ENCODE results near the gene NFATC2. TPM values are rescaled to one million over a fixed set of nuclear protein-coding genes. Genes with fewer than 3 reads are reported as not detected.

The NFATC2 gene
- total and polyA plus RNA-seq, 2 of the 8 experiments (the other 6 are each of a cell fraction or from before 2014, with no cell fraction given) = 0.27 to 0.91 TPM

DNA sequence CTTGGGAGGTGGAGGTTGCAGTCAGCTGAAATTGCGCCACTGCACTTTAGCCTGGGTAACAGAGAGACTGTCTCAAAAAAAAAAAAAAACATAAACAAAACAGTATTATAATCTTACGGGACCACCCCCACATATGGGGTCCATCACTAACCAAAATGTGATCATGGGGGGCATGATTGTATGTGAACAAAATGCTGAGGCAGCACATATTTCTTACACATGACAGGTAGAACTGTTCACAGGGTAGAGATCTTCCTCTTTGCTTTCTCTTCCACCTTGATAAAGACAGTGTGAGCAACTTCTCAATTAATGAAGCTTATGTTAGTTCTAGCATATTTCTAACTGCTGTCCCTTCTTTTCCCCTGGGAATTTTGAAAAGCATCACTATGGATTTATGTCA lies 24.7 kb downstream of the NFATC2 start:
- DNase-seq (ENCODE audit: low read depth in 1 of 2, low spot score in 2 of 2) (no peak), FAIRE-seq (no peak)
- Histone ChIP-seq H3K79me2 (ENCODE audit: control insufficient read depth in 1 of 2, insufficient read depth in 2 of 2, low read length in 2 of 2) (no peaks in the 10 kb centered on the region), H2BK15ac (ENCODE audit: low read length) (no peak overlapping the region), H3K27me3 (replicated peaks in 1 of 4; ENCODE audit: control insufficient read depth in 3 of 4, extremely low read depth in 1 of 4, insufficient read depth in 3 of 4, low read length in 3 of 4) (no peaks in the 10 kb centered on the region), H3K23ac (ENCODE audit: insufficient read length) (no peak overlapping the region), H3K23me2 (ENCODE audit: low read depth, low read length) (no peaks in the 10 kb centered on the region), H2AK5ac (ENCODE audit: low read depth, low read length) (no peak overlapping the region), H2BK12ac (ENCODE audit: low read depth, low read length) (no peak overlapping the region), H3K56ac (replicated peaks; ENCODE audit: insufficient read length, low read depth, low read length) (no peak overlapping the region), H4K20me1 (replicated peaks in 1 of 2; ENCODE audit: control insufficient read depth in 1 of 2, insufficient read depth in 2 of 2, low read length in 2 of 2) (no peaks in the 10 kb centered on the region), H2BK120ac (replicated peaks; ENCODE audit: low read depth, low read length) (no peak overlapping the region), H2BK20ac (ENCODE audit: low read length) (no peak overlapping the region), H3K4me3 (ENCODE audit: extremely low read depth in 1 of 4, insufficient read depth in 2 of 4, low read depth in 3 of 4, low read length in 4 of 4) (no peak overlapping the region), H3K4me1 (replicated peaks in 1 of 4; ENCODE audit: control insufficient read depth in 3 of 4, insufficient read depth in 4 of 4, low read length in 3 of 4) (no peaks in the 10 kb centered on the region), H3K14ac (ENCODE audit: insufficient read length) (no peak overlapping the region), H3K9ac (replicated peaks in 1 of 4; ENCODE audit: extremely low read depth in 1 of 4, low read depth in 3 of 4, low read length in 3 of 4) (peak overlapping the region in 1 of 4 experiments; percentile 28; a peak in 1 of 7 replicates), H3K4me2 (ENCODE audit: insufficient read depth in 1 of 2, low read depth in 2 of 2, low read length in 2 of 2) (no peak overlapping the region), H3K4ac (replicated peaks; ENCODE audit: insufficient read length, low read depth, low read length) (no peak overlapping the region), H3K36me3 (ENCODE audit: control insufficient read depth in 2 of 4, insufficient read depth in 4 of 4, low read length in 3 of 4) (no peaks in the 10 kb centered on the region), H3K9me3 (ENCODE audit: insufficient read depth in 2 of 2, low read depth in 1 of 2, low read length in 1 of 2) (no peaks in the 10 kb centered on the region), H4K8ac (ENCODE audit: extremely low read depth, insufficient read depth, low read length) (no peak overlapping the region), H3K27ac (ENCODE audit: low read depth, low read length) (no peak overlapping the region), H3K79me1 (ENCODE audit: low read depth, low read length) (no peaks in the 10 kb centered on the region), H4K91ac (replicated peaks; ENCODE audit: insufficient read length, low read length) (no peak overlapping the region), H3K18ac (ENCODE audit: extremely low read depth, low read length) (no peak overlapping the region), H2AFZ (ENCODE audit: low read length) (no peak overlapping the region), H4K5ac (ENCODE audit: insufficient read length, low read depth, low read length) (no peak overlapping the region), H2BK5ac (ENCODE audit: low read depth, low read length) (no peak overlapping the region)
- 96% methylated on average over 2 of the region's 2 CpGs; no CpG with 5 or more reads in 1 of the 2 experiments for WGBS, 2 experiments (ENCODE audit: extremely low coverage in 1 of 2, insufficient coverage in 1 of 2, insufficient read length in 1 of 2, insufficient replicate concordance in 2 of 2, low coverage in 1 of 2, low lambda C conversion rate in 2 of 2, missing lambda C conversion rate in 1 of 2)
- POLR2A ChIA-PET (ENCODE audit: partially characterized antibody) = no interaction called here
- TF ChIP-seq JUND (IDR thresholded peaks at IDR 0.05; ENCODE audit: low read length) (no peak), PHF8 (conservative IDR thresholded peaks at IDR 0.05; ENCODE audit: low read depth, low read length) (no peak), MAFK (IDR thresholded peaks at IDR 0.05; ENCODE audit: low read depth, low read length) (peak; percentile 80), TEAD4 (IDR thresholded peaks at IDR 0.05; ENCODE audit: low read depth, low read length) (no peak)
- TF ChIP-seq, protein P1, sequence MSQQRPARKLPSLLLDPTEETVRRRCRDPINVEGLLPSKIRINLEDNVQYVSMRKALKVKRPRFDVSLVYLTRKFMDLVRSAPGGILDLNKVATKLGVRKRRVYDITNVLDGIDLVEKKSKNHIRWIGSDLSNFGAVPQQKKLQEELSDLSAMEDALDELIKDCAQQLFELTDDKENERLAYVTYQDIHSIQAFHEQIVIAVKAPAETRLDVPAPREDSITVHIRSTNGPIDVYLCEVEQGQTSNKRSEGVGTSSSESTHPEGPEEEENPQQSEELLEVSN (IDR thresholded peaks at IDR 0.05) = no peak
- CTCF ChIA-PET (ENCODE audit: partially characterized antibody) = interaction anchor here (0.6 to 1.1 kb wide), 2 partner anchors 77 to 527 kb away, joined by 3 read pairs; no protein-coding TSS in a partner anchor
